Spinal cord (tissue), 10 donors: Measurements from ENCODE around the gene CHPF2. TPM values are rescaled to one million over a fixed set of nuclear protein-coding genes. Genes with fewer than 3 reads are reported as not detected.

Experiments
- DNase-seq, 6 donors: peaks; one replicate each; pipeline versions ENCODE4 v3.0.0 to v3.0.0-alpha.2; 2013 to 2015; ENCODE audit warnings: low spot score in 6 of 6, low read depth in 4 of 6
- H3K27ac ChIP-seq: one replicate; pipeline ENCODE4 v1.5.1; 2013; ENCODE audit warnings: low read depth, low read length, control low read depth
- H3K27me3 ChIP-seq: one replicate; pipeline ENCODE4 v1.6.1; 2013; ENCODE audit warnings: low read length; ENCODE audit not compliant: control insufficient read depth, insufficient read depth
- H3K36me3 ChIP-seq: one replicate; pipeline ENCODE4 v1.6.1; 2013; ENCODE audit warnings: low read length; ENCODE audit not compliant: control insufficient read depth, insufficient read depth
- H3K4me1 ChIP-seq: one replicate; pipeline ENCODE4 v1.6.1; 2013; ENCODE audit warnings: low read length; ENCODE audit not compliant: control insufficient read depth, insufficient read depth
- H3K4me3 ChIP-seq: one replicate; pipeline ENCODE4 v1.5.1; 2013; ENCODE audit warnings: low read depth, low read length, control low read depth
- H3K9me3 ChIP-seq: one replicate; pipeline ENCODE4 v1.6.1; 2013; ENCODE audit warnings: low read length; ENCODE audit not compliant: control insufficient read depth, insufficient read depth
- WGBS: methylation state at CpG from one replicate; pipeline ENCODE4 v1.1.5; 2013; ENCODE audit warnings: missing lambda C conversion rate; ENCODE audit not compliant: insufficient coverage; 5-methylcytosine and 5-hydroxymethylcytosine counted together
- polyA plus RNA-seq, 2 donors: library from polyadenylated mRNA; unstranded; fragments of 120-200 nt; gene quantifications; one replicate each; pipeline ENCODE4 v1.2.1, GENCODE V29; 2013; ENCODE audit not compliant: insufficient read length in 2 of 2
- total RNA-seq, 2 donors: library from RNA; depleted of rRNA in 1 of 2; stranded (reverse); fragments of 120-200 nt in 1 of 2; fragments of >200 nt in 1 of 2; gene quantifications; one replicate each; pipeline versions ENCODE4 v1.2.3 to v1.2.4, GENCODE V29; 2013 to 2014
- donor health status: healthy.

Gene CHPF2
- total and polyA plus RNA-seq, 4 donors, result 19.7 to 25.5 (median 23.6) TPM

DNA sequence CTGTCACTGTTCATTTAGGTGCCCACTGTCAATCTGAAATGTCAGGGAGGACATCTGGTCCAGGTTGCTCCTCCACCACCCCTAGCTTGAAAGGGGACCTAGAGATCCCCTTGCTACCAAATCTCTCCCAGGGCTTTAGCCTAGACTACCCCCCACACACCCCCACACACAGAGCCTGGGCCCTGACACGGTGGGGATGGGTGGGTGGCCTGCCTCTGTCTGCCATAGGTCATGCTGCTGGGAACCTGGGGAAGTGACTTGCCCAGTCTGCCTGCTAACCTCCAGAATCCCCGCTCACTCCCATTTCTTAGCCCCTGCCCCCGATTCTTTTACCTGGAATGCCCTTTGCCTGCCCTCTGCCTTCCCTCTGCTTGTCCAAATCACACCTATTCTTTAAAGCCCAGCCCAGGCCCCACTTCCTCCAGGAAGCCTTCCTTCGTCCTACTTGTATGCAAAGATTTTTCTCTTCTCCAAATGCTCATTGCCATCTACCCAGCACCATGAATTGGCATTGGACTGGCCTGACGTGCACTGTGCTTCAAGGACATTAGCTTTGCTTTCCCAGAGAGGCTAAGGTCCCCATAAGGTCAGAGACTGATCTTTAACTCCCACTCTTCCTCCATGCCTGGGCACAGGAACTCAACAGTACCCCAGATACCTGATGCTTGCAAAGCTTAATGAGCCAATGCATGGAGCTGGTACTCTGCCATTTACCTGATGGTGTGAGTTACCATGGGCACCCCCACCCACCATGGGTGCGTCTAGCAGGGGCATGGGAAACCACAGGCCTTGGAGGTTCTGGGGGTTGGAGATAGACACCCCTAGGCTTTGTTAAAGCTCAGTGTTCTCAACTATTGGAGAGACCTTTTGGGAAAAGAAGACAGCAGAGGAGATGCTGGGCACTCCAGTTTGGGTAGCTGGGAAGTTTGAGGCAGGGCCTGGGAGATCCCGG lies 18.2 kb downstream of the CHPF2 start:
- DNase-seq, result peak in 1 of 6 donors; percentile 6
- Histone ChIP-seq H3K27ac (peak overlapping the region; percentile 96), H3K9me3 (no peaks in the 10 kb centered on the region), H3K4me1 (peaks cover 87% of the 10 kb centered on the region), H3K36me3 (peaks cover 7% of the 10 kb centered on the region), H3K4me3 (no peak overlapping the region), H3K27me3 (no peaks in the 10 kb centered on the region)
- WGBS, result 63% methylated on average over 4 of the region's 7 CpGs

DNA sequence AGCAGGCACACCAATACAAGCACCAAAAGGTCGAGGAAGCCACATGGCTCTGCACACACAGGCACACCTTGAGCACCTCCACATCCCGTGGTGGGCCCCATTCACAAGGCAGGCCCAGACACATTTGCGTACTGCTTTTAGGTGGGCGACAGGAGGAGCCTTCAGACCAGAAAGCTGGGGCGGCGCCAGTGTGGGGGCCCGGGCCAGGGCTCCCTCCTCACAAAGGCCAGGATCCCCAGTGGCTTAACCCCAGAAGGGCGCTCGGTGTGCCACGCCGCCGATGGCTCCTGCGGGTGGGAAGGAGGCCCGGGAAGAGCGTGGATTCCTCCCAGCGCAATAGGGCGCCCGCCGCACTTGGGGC lies 19.0 kb downstream of the CHPF2 start:
- peak overlapping the region; percentile 91 for H3K27ac ChIP-seq
- DNase-seq, result peak in 1 of 6 donors; percentile 77
- H3K27me3 ChIP-seq, result no peaks in the 10 kb centered on the region
- H3K4me1 ChIP-seq, result peaks cover 80% of the 10 kb centered on the region
- peaks cover 8% of the 10 kb centered on the region for H3K36me3 ChIP-seq
- 2% methylated on average over 18 of the region's 19 CpGs for WGBS
- H3K9me3 ChIP-seq, result no peaks in the 10 kb centered on the region
- H3K4me3 ChIP-seq, result peak overlapping the region; percentile 54

DNA sequence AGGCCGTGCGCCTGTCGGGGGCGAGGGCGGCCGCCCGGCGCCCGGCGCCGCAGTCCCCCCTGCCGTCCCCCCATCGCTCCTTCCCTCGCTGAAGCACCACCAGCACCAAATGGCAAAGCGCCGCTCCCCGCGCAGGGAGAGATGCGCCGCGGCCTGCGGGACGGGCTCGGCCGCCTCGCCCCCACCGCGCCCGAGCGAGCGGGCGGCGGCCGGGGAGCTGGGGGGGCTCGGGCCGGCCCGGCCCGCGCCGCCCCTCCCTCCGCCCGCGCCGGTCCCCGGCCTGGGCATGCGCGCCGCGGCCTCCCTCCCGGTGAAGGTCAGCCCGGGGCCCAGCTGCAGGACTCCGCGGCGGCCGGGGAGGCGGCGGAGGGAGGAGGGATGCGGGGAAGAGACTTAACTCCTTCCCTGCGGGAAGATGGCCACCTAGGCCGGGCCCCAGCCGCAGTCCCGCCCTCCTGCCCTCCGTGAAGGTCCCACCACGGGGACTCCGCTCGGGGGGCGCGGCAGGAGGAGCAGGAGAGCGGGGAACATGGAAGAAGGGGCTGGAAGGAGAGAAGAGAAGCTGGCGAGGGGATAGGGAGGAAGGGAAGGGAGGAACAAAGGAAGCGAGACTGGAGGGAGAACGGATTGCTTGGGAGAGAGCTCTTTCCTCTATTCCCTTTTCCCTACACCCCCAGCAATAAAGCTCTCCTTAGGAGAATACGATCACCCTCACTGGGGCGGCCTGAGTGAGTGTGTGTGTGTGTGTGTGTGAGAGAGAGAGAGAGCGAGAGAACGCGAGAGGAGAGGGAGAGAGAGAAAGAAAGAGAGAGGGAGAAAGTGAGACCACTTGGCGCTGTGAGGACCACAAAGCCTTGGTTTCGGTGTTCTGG lies 19.6 kb downstream of the CHPF2 start:
- peaks cover 8% of the 10 kb centered on the region for H3K36me3 ChIP-seq
- H3K27me3 ChIP-seq, result no peaks in the 10 kb centered on the region
- H3K9me3 ChIP-seq, result no peaks in the 10 kb centered on the region
- peak overlapping the region; percentile 84 for H3K4me3 ChIP-seq
- peaks cover 79% of the 10 kb centered on the region for H3K4me1 ChIP-seq
- peak overlapping the region; percentile 99 for H3K27ac ChIP-seq
- peak in 4 of 6 donors; percentile 72 to 95 (median 87) for DNase-seq
- WGBS, result 0% methylated on average over 69 of the region's 79 CpGs

DNA sequence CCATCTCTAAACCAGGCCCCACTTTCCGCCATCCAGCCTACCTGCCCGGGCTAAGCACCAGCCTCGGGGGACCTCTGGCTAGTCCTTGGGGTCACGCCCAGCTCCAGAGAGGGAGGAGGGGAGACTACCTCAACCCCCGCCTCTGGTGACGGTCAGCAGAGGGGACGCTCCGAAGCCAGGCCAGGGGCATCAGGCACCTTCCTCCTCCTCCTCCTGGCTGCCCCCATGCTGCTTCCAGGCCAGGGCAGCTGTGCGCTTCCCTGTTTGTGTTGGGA lies 20.2 kb downstream of the CHPF2 start:
- Histone ChIP-seq H3K27me3 (no peaks in the 10 kb centered on the region), H3K9me3 (no peaks in the 10 kb centered on the region), H3K4me3 (peak overlapping the region; percentile 84), H3K27ac (peak overlapping the region; percentile 99), H3K4me1 (peaks cover 73% of the 10 kb centered on the region), H3K36me3 (peaks cover 8% of the 10 kb centered on the region)
- DNase-seq, result no peak
- 7% methylated on average over 3 of the region's 9 CpGs for WGBS

DNA sequence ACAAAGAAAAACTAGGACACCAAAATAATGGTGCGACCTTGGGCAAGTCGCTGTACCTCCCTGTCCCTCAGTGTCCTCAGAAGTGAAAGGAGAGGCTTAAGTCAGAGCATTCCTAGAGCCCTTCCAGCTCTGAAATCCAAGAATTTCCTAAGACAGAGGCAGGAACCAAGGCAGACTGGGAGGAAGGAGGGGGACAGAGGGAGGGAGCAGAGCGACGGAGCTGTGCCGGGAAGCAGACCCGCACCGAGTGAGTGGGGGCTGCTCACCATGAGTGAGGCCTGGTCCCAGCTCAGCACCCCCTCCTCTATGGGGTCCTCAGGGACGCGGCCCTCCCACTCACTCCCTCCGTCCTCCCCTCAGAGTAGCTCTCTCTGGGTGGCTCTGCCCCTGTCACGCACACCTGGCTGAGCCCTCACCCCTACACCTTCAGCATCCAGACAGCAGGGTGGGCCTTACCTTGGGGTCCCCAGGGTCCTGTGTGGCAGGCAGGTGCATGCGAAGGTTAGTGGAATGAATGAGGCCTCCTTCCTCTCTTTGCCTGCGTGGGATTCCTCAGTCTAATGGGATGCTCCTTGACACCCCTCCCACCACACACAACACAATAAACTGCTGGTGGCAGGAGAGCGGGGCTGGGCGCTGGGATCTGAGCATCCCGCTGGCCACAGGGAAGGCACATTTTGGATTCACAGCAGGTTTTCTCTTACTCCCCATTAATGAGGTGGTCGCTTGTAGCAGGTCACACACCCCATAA lies 20.9 kb downstream of the CHPF2 start:
- 11% methylated on average over 11 of the region's 17 CpGs for WGBS
- DNase-seq, result peak in 2 of 6 donors; percentile 72 to 79
- H3K36me3 ChIP-seq, result peaks cover 14% of the 10 kb centered on the region
- no peaks in the 10 kb centered on the region for H3K9me3 ChIP-seq
- H3K27ac ChIP-seq, result peak overlapping the region; percentile 99
- H3K4me3 ChIP-seq, result peak overlapping the region; percentile 84
- no peaks in the 10 kb centered on the region for H3K27me3 ChIP-seq
- H3K4me1 ChIP-seq, result peaks cover 67% of the 10 kb centered on the region

DNA sequence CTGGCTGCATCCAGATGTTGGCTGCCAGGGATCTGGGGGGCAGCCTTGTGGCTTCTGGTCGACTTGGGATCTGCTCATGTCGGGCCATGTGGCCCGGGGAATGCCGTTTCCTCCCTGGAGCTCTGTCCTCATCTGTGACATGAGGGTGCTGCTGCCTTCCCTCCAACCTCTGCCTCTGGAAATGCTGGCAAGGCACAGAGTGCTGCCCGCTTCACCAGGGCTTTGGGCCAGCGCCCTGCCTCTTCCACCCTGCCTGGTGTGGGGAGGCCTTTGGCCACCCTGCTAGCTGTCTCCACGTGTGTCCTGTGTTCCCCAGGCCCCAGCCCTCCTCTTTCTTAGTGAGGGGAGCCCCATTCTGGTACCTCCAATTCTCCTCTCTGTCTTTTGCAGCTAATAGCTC lies 22.0 kb downstream of the CHPF2 start:
- Histone ChIP-seq H3K27me3 (no peaks in the 10 kb centered on the region), H3K27ac (no peak overlapping the region), H3K4me1 (peaks cover 62% of the 10 kb centered on the region), H3K36me3 (peaks cover 14% of the 10 kb centered on the region), H3K9me3 (no peaks in the 10 kb centered on the region), H3K4me3 (no peak overlapping the region)
- WGBS, result 70% methylated on average over 7 of the region's 7 CpGs
- DNase-seq, result no peak

DNA sequence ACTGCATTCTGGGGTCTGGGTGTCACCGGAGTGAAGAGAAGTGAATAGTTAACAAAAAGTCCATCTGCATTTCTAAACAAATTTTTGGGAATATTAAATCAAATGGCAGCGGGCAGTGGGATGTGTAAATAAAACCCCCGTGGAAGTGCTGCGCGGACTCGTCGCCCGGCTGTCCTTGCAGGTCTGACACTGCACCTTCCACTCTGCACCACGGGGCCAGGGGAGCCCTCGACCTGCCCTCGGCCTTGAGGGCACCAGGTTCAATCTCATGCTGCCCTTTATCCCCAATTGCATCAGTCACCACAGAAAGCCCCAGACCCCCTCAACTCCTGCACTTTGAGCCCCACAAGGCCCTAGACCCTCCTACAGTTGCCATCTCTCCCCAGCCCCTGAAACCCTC lies 22.6 kb downstream of the CHPF2 start:
- Histone ChIP-seq H3K4me3 (no peak overlapping the region), H3K36me3 (peaks cover 14% of the 10 kb centered on the region), H3K9me3 (no peaks in the 10 kb centered on the region), H3K27me3 (no peaks in the 10 kb centered on the region), H3K4me1 (peaks cover 56% of the 10 kb centered on the region), H3K27ac (no peak overlapping the region)
- 89% methylated on average over 8 of the region's 11 CpGs for WGBS
- no peak for DNase-seq

DNA sequence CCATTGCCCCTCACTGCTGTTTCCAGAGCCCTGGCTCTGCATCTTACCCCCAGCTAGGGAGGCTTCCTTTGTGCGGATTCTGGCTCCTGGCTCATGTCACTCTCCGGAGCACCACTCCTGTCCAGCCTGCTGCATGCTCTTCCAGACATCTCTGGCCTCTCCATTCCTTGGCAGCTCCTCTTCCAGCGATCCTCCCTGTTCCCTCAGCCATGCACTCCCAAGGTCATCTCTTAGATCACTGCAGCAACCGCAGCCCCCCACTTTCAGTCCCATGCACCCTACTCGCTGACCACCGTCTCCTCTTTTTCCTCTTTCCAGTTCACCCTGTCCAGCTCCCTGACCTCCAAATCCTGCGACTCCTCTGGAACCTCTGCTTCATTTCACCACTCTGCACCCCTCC lies 23.1 kb downstream of the CHPF2 start:
- WGBS, result 78% methylated on average over 7 of the region's 7 CpGs
- peaks cover 14% of the 10 kb centered on the region for H3K36me3 ChIP-seq
- H3K4me3 ChIP-seq, result no peak overlapping the region
- H3K27me3 ChIP-seq, result no peaks in the 10 kb centered on the region
- H3K27ac ChIP-seq, result no peak overlapping the region
- no peaks in the 10 kb centered on the region for H3K9me3 ChIP-seq
- no peak for DNase-seq
- H3K4me1 ChIP-seq, result peaks cover 51% of the 10 kb centered on the region

DNA sequence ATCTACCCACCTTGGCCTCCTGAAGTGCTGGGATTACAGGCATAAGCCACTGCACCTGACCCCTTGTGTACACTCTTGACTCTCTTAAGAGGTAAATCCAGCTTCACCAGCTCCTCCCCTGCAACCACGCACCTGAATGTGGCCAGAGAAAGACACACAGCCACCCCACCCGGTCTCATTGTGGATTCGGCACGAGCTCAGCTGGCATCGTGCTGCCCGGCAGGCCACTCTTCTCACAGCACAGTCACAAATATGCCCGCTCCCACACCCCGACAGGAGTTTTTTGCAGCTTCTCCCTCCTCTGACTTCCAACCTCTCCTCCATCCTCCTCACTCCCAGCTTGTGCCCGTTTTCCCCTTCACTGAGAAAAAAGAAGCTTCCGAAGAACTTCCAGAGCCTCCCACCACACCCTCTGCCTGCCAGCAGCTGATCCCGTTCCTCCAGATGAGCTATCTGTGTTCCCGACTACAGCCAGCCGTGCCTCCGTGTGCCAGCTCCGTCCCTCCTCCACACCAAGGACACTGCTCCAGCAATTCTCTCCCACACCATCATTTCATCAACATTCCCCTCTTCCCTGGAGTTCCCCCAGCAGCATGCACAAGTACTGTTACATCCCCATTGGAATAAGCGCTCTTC lies 24.2 kb downstream of the CHPF2 start:
- Histone ChIP-seq H3K4me1 (peaks cover 41% of the 10 kb centered on the region), H3K9me3 (no peaks in the 10 kb centered on the region), H3K36me3 (peaks cover 17% of the 10 kb centered on the region), H3K27ac (no peak overlapping the region), H3K27me3 (no peaks in the 10 kb centered on the region), H3K4me3 (no peak overlapping the region)
- WGBS, result 60% methylated on average over 16 of the region's 16 CpGs
- DNase-seq, result no peak
